Measurements from ENCODE around the gene ECHDC1.
"Not testable (repeated sequence)": the region's sequence is repeated elsewhere in the genome, so short reads cannot be mapped to it uniquely, and the experiment has no call there.

ECHDC1 gene

GRCh38 chr6:127342946-127343808, at the start of gene ECHDC1:
Gene ECHDC1, minus strand, starts transcription at chr6:127343609. Its CDS starts 12,581 bp downstream, at chr6:127331028.
- peak; percentile 37 to 56 for DNase-seq (ENCODE audit: low read depth in 1 of 2, low spot score in 1 of 2)

- DNase-seq (ENCODE audit: low read depth in 1 of 2, low spot score in 1 of 2) = no peak
Measured at GRCh38 chr6:127392301-127392700, 48.9 kb upstream of the ECHDC1 start.

GRCh38 chr6:127391094-127391953, 47.9 kb upstream of the ECHDC1 start:
- DNase-seq (ENCODE audit: low read depth in 1 of 2, low spot score in 1 of 2) = no peak

GRCh38 chr6:127389706-127390105, 46.3 kb upstream of the ECHDC1 start:
- DNase-seq (ENCODE audit: low read depth in 1 of 2, low spot score in 1 of 2) = no peak

- DNase-seq (ENCODE audit: low read depth in 1 of 2, low spot score in 1 of 2) = no peak
Measured at GRCh38 chr6:127385668-127386430, 42.4 kb upstream of the ECHDC1 start.

- not testable (repeated sequence) for DNase-seq (ENCODE audit: low read depth in 1 of 2, low spot score in 1 of 2)
Measured at GRCh38 chr6:127384848-127385247, 41.4 kb upstream of the ECHDC1 start.

- no peak for DNase-seq (ENCODE audit: low read depth in 1 of 2, low spot score in 1 of 2)
Measured at GRCh38 chr6:127383988-127384387, 40.6 kb upstream of the ECHDC1 start.

- DNase-seq (ENCODE audit: low read depth in 1 of 2, low spot score in 1 of 2) = no peak
Measured at GRCh38 chr6:127382413-127382812, 39.0 kb upstream of the ECHDC1 start.

GRCh38 chr6:127381384-127381783, 38.0 kb upstream of the ECHDC1 start:
- DNase-seq (ENCODE audit: low read depth in 1 of 2, low spot score in 1 of 2) = no peak

GRCh38 chr6:127376685-127377084, 33.3 kb upstream of the ECHDC1 start:
- DNase-seq (ENCODE audit: low read depth in 1 of 2, low spot score in 1 of 2) = no peak

- DNase-seq (ENCODE audit: low read depth in 1 of 2, low spot score in 1 of 2) = no peak
Measured at GRCh38 chr6:127367023-127367375, 23.6 kb upstream of the ECHDC1 start.

- DNase-seq (ENCODE audit: low read depth in 1 of 2, low spot score in 1 of 2) = no peak
Measured at GRCh38 chr6:127366282-127367022, 23.0 kb upstream of the ECHDC1 start.

- no peak for DNase-seq (ENCODE audit: low read depth in 1 of 2, low spot score in 1 of 2)
Measured at GRCh38 chr6:127365874-127366273, 22.5 kb upstream of the ECHDC1 start.

- DNase-seq (ENCODE audit: low read depth in 1 of 2, low spot score in 1 of 2) = no peak
Measured at GRCh38 chr6:127352524-127352923, 9.1 kb upstream of the ECHDC1 start.

GRCh38 chr6:127349980-127350379, 6.6 kb upstream of the ECHDC1 start:
- DNase-seq (ENCODE audit: low read depth in 1 of 2, low spot score in 1 of 2) = no peak

GRCh38 chr6:127348028-127348661, 4.7 kb upstream of the ECHDC1 start:
- no peak for DNase-seq (ENCODE audit: low read depth in 1 of 2, low spot score in 1 of 2)

GRCh38 chr6:127347178-127347577, 3.8 kb upstream of the ECHDC1 start:
- DNase-seq (ENCODE audit: low read depth in 1 of 2, low spot score in 1 of 2) = no peak

- DNase-seq (ENCODE audit: low read depth in 1 of 2, low spot score in 1 of 2) = no peak
Measured at GRCh38 chr6:127345521-127345920, 2.1 kb upstream of the ECHDC1 start.

GRCh38 chr6:127343809-127344659, 625 bp upstream of the ECHDC1 start:
- DNase-seq (ENCODE audit: low read depth in 1 of 2, low spot score in 1 of 2) = no peak

Data from stimulated activated CD4-positive, alpha-beta T cell treated with anti-CD3 and anti-CD28 coated beads, Interleukin-15, amount 100 ng/mL, for 1 hour (primary cell).